T follicular helper cell (primary cell): Measurements from ENCODE around the gene ESPL1.

Source experiments
- DNase-seq: peaks from one replicate; pipeline ENCODE4 v3.0.0-alpha.2; 2020; ENCODE audit warnings: low read depth

Gene ESPL1

DNA sequence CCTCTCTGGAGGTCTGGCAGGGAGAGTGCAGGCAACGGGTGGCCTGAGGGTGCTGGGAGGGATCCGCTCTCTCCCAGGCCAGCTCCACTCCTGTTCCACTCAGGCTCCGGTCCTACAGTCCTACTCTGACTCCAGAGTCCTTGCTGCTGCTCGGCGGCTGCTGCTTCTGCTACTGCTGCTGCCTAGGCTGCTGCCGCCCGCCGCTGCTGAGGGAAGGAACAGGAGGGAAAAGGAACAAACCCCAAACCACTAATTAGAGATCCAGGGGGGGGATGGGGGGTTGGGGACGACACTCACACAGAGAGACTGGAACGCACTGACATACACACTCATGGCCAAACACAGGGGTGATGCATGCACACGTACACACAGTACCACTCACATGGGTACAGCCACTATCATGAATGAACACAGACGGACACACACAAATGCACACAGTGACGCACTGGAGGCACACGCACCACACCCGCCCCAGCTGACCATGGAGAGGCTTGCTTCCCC lies 68.1 kb downstream of the ESPL1 start, which contains the start of gene SP7:
SP7 (minus strand) TSS at position 174 of the 501 bp plus-strand sequence. CDS start 708 bp downstream, outside the sequence.
- no peak for DNase-seq

DNA sequence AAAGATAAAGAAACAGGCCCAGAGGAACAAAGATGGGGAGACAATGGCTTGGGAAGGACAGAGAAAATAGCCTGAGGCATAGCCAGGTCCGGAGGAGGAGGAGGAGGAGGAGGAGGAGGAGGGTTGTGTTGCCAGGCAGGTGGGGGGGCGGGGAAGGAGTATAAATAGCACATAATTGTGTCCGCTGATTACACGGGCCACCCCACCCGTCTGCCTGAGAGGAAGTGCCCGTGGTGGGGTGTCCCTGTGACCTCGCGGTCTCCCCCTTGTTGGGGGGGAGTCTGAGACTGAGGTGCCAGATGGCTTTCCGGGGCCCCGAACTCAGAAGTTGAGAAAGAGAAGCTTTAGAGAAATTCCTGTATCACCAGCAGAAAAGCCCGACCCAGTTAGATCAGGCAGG lies 69.9 kb downstream of the ESPL1 start:
- no peak for DNase-seq

DNA sequence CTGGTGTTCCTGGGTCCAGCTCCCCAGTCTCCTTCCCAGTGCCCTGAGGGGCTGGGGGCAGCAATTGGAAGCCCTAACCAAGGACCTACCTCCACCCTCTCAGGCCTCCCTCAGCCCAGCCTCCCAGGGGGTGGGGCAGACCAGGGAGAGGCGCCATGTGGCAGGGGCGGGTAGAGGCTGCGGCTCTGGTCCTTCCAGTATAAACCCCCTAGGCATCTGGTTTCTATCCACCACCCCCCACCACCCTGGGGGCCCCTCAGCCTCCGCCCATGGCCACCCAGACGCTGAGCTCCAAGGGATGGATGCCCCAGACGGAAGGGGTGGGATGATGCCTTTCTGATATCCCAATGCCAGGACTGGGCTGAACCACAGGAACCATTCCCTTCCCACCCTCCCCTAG lies 70.8 kb downstream of the ESPL1 start:
- no peak for DNase-seq

DNA sequence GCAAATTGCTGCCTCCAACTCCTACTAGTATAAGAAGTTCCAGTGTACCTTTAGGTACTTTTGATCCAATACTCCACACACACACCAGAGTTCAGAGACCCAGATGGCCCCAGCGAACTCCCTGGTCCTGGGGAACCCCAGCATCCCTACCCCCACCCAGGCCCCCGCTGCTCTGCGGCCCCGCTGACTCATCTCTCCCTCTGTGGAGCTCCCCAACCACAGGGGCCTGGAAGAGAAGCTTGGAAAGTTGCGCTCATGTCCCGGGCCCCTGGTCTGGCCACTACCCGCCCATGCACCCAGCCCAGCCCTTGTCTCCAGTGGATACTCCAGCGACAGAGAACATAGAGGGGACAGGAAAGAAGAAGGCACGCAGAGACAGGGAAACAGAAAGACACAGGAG lies 72.3 kb downstream of the ESPL1 start:
- DNase-seq, result no peak
